Activated CD4-positive, alpha-beta T cell treated with anti-CD3 and anti-CD28 coated beads, Interleukin-2, amount 50 U/mL, for 24 hours (primary cell): ENCODE results near the gene SDCBP2.
A peak's percentile ranks its signal among the peaks of the same experiment; 100 is the strongest.
"Not testable (repeated sequence)": the region's sequence is repeated elsewhere in the genome, so short reads cannot be mapped to it uniquely, and the experiment has no call there.

ENCODE experiments used
- DNase-seq, 2 donors: peaks; one replicate each; pipeline ENCODE4 v3.0.0-alpha.2; 2020; ENCODE audit warnings: low read depth in 1 of 2, low spot score in 1 of 2

Gene SDCBP2

DNA sequence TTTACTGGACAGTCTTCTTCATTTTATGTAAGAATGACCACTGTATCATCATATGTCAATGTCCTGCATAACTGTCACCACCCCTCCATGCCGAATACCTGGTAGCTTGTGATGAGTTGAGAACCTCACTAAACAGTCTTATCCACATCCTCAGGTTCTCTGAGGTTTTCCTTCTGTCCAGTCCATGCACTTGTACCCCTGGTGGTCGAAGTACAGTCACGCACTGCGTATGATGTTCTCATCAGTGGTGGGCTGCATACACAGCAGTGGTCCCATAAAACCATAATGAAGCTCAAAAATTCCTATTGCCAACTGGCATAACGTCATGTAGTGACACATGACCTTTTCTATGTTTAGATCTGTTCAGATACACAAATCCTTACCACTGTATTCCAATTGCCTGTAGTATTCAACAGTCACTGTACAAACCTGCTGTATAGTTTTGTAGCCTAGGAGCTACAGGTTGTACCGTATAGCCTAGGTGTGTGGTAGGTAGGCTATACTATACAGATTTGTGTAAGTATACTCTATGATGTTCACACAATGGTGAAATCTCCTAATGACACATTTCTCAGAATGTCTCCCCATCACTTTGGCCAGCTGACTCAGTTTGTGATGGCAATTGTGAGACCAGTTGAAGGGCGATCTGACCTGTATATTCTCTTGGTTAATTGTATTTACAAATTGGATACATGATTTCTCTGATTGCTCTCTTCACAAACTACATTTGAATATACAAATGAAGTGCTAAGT is 31.3 kb upstream of the SDCBP2 start:
- no peak for DNase-seq

DNA sequence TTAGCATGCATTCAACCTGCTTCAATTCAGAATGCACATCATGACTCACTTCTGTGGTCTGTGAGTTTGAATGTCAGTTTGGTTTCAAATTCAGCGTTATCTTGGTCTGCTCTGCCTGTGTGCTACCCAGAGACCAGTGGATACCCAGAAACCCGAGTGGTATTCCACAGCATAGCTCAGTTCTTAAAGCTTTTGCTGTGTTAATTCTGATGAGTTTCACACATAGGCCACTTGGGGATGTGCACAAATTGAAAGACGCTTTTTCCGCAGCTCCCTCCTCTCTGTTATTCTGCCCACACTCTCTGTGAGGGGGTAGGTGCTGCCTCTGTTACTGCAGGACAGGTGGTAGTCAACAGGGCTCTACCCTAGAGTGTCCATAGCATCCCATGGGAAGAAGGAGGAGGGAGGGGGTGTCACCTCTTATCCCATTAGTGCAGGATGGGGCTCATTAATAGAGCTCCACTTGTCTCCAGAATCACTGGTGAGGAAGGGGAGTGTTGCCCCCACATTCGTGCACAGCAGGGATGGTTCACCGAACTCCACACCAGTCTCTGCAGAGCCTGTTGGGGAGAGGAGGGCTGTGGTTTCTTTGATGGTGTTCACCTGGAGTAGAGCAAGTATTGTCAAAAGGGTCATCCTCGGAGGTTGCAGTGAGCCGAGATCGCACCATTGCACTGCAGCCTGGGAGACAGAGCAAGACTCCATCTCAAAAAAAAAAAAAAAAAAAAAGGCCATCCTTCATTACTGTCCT is 29.2 kb upstream of the SDCBP2 start:
- DNase-seq: peak in 1 of 2 donors; percentile 48

DNA sequence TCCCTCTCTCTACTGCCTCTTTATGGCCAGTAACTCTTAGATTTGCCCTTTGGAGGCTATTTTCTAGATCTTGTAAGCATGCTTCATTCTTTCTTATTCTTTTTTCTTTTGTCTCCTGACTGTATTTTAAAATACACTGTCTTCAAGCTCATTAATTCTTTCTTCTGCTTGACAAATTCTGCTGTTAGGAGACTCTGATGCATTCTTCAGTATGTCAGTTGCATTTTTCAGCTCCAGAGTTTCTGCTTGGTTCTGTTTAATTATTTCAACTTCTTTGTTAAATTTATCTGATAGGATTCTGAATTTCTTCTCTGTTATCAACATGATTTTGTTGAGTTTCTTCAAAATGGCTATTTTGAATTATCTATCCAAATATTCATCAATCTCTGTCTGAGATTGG is 25.0 kb upstream of the SDCBP2 start:
- DNase-seq: no peak

DNA sequence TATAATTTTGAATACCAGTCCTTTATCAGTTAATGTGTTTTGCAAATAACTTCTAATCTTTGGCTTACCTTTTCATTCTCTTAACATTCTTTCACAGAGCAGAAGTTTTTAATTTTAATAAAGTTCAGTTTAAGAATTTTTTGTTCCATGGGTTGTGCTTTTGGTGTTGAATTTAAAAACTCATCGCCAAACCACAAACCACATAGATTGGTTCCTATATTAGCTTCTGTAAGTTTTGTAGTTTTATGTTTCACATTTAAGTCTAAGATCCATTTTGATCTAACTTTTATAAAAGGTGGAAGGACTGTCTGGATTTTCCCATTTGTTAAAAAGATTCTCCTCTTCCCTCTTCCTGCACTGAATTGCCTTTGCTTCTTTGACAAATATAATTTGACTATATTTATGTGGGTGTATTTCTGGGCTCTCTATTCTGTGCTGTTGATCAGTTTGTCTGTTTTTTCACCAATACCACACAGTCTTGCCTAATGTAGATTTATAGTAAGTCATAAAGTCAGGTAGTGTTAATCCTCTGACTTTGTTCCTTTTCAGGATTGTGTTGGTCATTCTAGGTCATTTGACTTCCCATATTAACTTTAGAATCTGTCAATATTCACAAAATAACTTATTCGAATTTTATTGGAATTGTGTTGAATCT is 17.5 kb upstream of the SDCBP2 start:
- DNase-seq: no peak

DNA sequence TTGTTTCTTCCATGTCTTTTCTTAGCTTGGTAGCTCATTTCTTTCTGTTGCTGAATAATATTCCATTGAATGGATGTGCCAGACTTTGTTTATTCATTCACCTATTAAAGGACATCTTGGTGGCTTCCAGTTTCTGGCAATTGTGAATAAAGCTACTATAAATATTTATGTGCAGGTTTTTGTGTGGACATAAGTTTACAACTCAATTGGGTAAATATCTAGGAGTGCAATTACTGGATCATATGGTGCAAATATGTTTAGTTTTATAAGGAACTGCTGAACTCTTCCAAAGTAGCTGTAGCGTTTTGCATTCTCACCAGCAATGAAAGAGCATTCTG is 16.8 kb upstream of the SDCBP2 start:
- no peak for DNase-seq

DNA sequence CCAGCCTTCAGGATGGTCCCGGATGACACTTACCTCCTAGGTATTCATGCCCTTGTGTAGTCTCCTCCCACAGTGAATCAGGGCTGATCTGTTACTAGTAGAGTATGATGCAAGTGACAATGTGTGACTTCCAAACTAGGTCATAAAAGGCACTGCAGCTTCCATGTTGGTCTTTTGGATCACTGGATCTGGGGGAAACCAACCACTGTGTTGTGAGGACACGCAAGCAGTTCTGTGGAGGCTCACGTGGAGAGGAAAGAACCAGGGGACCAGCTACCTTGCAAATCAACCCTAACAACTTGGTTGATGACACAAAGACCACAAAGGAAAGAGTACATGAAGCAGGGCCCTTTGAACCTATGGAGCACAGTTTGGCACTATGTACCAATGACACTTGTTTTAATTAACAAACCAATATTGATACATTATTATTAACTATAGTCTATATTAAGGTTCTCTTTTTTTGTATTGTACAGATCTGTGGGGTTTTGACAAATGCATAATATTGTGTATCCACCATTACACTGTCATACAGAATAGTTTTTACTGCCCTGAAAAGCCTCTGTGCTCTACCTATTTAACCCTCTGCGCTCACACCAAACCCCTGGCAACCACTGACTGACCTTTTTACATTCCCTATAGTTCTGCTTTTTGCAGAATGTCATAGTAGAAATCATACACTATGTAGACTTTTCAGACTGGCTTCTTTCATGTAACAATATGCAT is 16.3 kb upstream of the SDCBP2 start:
- no peak for DNase-seq

DNA sequence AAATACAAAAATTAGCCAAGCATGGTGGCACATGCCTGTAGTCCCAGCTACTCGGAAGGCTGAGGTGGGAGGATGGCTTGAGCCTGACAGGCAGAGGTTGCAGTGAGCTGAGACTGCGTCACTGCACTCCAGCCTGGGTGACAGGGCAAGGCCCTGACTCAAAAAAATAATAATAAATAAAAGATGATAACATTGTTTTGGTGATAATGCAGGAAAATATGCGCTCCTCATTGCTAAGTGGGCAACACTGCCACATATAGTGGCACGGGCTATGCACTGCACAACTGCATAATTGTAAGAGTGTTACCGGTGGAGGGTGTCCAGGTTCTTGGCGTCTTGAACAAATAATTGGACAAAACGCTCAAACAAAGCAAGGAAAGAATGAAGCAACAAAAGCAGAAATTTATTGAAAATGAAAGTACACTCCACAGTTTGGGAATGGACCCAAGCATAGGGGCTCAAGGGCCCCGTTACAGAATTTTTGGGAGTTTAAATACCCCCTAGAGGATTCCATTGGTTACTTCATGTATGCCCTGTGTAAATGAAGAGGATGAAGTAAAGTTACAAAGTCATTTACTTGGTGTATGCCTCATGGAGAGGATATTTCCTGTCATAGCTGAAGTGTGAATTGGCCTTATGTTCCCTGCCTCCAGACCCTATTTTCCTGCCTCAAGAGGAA is 14.6 kb upstream of the SDCBP2 start:
- not testable (repeated sequence) for DNase-seq

DNA sequence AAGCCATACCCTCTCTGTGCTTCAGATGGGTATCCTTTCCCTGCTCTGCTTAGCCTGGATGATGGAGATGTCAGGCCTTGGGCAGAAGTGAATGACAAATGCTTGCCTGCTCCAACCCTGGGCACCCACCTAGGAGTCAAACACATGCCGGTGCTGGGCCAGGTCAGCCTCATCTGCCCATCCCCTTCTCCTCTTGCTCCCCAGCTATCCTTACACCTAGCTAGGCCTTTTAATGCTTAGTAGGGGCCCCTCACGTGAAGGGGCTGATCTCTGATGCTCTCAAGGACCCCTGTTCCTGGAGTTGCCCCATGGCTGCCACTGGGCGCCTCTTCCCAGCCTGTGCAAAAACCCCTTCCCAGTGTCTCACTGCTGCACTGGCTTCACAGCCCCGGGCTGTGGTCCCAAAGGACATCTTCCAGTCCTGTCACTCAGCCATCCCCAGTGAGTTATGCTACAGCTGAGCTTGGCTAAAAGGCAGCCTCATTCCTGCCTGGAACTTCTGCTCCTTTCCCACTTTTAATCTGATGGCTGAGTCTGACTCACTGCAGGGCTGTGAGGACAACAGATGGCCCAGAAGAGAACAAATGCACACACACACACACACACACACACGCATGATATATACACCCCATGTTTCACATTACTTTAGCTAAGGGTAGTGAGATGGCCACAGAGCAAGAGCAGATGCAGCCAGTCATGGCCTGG is 12.8 kb upstream of the SDCBP2 start:
- DNase-seq: no peak

DNA sequence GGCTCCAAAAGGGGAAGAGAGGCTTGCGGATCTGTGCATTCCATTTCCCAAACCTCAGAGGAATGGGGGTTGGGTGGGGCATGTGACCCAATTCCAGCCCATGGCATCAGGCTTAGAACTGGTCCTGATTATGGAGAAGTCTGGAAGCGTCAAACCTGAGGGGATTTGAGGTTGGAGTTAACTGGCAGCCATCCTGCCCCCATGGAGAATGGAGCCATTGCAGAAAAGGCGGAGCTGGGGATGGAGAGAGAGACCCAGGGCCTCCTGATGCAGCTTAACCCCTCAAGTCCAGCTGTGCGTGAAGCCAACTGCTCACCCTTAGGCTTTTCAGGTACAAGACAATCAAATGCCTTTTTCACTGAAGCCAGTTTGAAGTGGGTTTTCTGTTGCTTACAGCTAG is 9.9 kb upstream of the SDCBP2 start:
- DNase-seq: no peak

DNA sequence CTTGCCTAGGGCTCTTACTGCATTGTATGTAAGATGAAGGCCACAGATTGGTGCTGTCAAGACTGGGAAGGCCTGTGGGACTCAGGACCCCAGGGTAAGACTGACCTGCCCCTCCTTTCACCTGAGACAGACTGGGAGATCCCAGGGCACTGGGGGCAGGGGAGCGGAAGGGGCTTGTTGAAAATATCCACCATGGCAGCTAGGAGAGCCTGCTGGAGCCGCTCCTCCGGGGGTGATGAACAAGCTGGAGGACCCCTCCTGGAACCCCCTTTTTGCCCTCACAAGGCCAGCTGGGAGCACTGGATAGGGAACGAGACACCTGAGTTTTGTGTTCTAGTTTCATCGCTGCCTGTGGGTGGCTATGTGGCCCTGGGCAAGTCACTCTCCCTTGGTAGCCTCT is 9.2 kb upstream of the SDCBP2 start:
- DNase-seq: no peak

DNA sequence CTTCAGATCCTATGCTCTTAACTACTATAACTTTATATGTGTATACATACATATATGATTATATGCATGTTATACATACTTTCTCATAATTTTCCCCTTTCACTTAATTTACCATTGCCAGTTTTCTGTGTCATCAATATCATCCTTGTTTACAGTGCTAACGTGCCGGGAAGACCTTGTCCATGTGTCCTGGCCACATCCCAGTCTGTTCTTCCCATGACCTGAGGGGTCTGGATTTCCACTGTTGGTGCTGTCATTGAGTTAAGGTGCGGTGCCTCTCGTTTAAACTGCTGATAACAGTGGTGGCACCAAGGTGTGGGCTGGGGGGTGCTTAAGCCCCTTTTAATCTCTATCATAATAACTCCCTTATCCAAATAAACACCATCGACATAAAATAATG is 8.5 kb upstream of the SDCBP2 start:
- DNase-seq: no peak

DNA sequence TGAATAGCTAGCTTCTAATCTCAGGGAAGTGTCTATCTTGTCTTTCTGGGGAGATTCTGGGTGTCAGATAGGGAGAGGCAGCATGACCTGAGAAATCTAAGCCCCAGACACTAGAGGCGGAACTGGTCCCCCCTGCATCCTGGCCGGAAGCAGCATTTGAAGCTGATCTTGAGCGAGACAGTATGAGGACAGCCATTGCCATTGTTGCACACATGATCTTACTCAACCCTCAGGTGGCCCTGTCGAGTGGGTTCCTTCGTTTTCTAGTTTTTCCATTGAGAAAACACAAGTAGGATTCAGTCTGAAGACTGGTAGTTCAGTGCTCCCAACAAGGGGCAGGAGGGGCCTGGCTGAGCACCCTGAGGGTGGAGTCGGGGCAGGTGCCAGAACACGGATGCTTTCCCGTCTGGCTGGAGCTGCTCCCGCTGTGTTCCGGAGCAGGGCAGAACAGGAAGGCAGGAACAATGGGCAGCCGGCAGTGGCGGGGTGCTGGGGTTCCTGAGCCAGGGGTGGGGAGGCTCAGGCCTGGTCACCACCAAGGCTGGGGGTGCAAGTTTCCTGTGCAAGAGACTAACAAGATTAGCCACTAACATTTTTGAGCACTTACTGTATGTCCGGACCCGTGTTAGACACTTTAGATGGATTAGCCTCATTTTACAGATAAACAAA is 7.9 kb upstream of the SDCBP2 start:
- DNase-seq: no peak

DNA sequence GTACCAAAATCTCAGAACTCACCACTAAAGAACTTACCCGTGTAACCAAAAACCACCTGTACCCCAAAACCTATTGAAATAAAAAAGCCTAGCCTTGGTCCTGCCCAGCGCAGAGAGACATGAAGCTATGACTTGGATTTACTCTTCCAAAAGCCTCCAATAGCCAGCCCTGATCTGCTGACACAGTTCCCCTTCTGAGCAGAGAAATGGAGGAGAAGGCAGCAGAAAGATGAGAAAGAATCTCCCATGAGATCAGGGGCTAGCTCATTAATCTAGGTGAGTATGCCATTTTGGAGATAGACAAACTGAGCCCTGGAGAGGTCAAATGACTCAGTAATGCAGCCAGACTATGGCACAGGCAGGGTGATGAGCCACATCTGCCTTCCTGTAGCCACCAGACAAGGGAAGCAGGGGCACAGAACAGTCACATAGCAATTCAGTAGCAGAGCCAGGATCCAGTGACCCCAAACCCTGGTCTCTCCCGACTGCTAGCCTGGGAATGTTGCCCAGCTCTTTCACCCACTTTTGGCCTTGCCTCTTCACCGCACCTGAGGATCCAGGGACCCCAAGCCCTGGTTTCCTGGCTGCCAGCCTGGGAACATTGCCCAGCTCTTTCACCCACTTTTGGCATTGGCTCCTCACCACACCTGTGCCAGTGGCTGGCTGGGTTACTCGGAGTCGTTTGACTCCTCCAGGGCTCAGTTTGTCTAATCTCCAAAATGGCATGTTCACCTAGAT is 7.2 kb upstream of the SDCBP2 start:
- DNase-seq: no peak

DNA sequence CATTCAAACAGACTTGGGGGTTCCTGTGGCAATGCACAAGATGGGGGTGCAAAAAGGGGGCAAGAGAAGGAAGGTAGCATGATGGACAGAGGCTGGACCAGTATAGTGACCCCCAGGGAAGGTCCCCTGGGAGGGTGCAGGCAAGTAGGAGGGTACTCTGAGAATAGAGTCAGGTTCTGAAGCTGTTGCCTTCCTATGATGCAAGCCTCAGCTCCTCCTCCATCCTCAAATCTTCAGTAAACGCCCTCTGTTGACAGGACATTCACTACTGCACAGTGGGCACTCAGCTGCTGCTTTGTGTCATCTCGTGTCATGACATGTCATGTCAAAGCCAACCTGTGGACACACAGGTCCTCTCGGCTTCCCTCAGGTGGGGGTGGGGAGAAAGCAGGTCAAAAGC is 5.8 kb upstream of the SDCBP2 start:
- no peak for DNase-seq

DNA sequence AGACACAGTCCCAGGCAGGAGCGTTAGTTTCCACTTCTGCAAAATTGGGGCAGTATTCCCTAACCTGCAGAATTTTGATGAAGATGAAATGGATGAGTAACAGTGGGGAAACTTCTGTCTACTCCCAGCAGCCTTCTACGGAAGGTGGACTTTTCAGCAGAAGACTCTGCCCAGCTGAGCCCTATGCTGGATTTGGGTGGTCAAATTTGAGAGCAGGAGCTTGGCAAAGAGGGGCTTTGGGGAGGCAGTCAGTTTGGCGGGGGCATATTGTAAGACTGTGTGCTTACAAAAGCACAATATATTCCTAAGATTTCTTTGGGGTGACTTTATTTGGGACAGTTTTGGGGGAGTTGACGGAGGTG is 5.4 kb upstream of the SDCBP2 start:
- DNase-seq: no peak

DNA sequence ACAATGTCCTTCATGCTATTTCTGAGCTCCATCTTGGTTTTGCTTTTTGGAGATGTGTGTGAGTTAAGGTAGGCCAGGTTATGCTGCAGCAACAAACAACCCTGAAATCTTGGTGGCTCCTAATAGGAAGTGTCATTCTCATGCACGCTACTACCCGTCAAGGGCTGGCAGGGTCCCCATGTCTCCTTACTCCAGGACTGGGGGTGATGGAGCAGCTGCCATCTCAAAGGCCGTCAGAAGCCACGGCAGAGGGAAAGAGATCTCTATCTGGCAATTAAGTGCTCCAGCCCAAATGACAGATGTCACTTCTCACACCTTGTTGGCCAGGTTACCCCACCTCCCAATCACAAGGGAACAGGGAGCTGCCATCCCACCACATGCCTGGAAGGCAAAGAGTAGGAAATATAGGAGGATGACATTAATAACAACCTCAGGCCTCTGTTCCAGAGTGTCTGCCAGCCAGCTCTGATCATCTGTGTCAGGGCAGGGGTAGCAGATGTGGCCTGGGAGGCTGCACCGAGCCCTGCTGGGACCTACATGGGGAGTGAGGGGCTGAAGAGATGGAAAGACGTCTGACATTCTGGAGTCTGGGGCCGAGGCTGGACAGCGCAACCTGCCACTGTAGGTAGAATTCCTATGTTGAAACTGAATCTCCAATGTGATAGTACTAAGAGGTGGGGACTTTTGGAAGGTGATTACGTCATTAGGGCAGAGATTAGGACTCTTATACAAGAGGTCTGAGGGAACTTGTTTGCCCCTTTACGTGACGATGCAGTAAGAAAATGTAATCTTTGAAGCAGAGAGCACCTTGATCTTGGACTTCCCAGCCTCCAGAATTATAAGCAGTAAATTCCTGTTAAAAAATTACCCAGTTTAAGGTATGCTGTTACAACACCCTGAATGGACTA is 4.8 kb upstream of the SDCBP2 start:
- DNase-seq: no peak

DNA sequence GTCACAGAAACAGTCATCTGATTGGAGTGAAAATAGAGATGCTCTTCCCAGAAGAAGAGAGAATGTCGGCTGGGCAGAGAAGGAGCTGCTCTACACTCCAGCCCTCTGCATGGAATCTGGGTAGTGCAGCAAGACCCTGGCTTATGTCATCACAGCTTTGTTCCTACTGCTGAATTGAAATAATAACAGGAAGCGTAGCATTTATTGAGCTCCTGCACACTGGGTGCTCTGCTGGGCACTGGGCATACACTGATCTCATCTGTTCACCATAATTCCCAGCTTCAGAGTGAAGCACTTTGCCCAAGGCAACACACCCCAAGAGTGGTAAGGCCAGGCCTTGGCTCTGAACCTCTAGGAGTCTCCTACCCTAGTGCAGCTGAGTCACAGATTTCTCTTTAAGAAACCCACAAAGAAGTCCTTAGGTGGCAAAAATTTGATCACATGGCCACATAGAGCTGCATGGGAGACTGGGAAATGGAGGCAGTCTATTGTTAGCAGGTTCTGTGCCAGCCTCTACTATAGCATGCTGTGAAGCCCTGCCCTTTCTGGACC is 3.9 kb upstream of the SDCBP2 start:
- no peak for DNase-seq

DNA sequence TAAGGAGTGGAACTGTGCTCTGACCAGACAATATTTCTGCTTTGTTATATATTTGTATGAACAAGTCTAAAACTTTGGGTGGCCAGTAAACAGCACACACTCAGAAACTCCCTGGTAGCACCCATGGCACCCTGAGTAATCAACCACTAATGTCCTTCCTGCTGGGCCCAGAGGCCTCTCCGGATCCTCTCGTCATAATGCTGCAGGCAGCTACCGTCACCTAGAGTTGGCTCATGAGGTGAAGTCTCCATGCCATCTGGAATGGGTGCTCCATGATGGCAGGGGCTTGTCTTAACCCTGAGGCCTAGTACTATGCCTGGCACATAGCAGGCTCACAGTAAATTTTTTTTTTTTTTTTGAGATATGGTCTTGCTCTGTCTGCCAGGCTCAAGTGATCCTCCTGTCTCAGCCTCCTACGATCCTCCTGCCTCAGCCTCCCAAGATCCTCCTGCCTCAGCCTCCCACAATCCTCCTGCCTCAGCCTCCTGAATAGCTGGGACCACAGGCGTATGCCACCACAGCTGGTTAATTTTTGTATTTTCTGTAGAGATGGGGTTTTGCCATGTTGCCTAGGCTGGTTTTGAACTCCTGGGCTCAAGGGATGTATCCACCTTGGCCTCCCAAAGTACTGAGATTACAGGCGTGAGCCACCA is 3.0 kb upstream of the SDCBP2 start:
- no peak for DNase-seq
